Measurements from ENCODE around the gene LAIR1.

LAIR1 gene

GRCh38 chr19:54345938-54346386 is 18.8 kb downstream of the LAIR1 start:
- H3K27ac ChIP-seq (ENCODE audit: low read length): no peak overlapping the region
- H3K9me2 ChIP-seq (replicated peaks; ENCODE audit: insufficient read depth, low read length): no peaks in the 10 kb centered on the region
- H3K4me1 ChIP-seq (ENCODE audit: low read length): peaks cover 13% of the 10 kb centered on the region
- no peak overlapping the region for H2AFZ ChIP-seq (ENCODE audit: low read length)
- peaks cover 2% of the 10 kb centered on the region; the same call in 1 of the 2 replicates for H3F3A ChIP-seq (ENCODE audit: insufficient read depth, low read length)
- no peak for DNase-seq
- no peak overlapping the region for H3K9ac ChIP-seq (ENCODE audit: low read length)
- H4K20me1 ChIP-seq (ENCODE audit: insufficient read depth, low read length): no peaks in the 10 kb centered on the region
- no peaks in the 10 kb centered on the region for H3K79me2 ChIP-seq (ENCODE audit: low read length)
- H3K4me2 ChIP-seq (ENCODE audit: low read depth, low read length): 0 out of 2 replicates have a peak overlapping the region, but pooled peaks have one; percentile 24
- no peaks in the 10 kb centered on the region for H3K36me3 ChIP-seq (replicated peaks; ENCODE audit: insufficient read depth, low read length)
- peaks cover 36% of the 10 kb centered on the region for H3K27me3 ChIP-seq (replicated peaks; ENCODE audit: insufficient read depth, low read length)
- TF ChIP-seq EZH2 (optimal IDR thresholded peaks at IDR 0.05; ENCODE audit: low read depth, low read length) (no peak), EZH2phosphoT487 (IDR thresholded peaks at IDR 0.05; ENCODE audit: low read length) (no peak), CTCF (IDR thresholded peaks at IDR 0.05; ENCODE audit: low read length) (no peak)
- no peak overlapping the region for H3K4me3 ChIP-seq (ENCODE audit: low read length)
- H3K9me3 ChIP-seq (replicated peaks; ENCODE audit: insufficient read depth, low read length): no peaks in the 10 kb centered on the region

GRCh38 chr19:54343868-54344267 is 20.9 kb downstream of the LAIR1 start:
- H3K9me2 ChIP-seq (replicated peaks; ENCODE audit: insufficient read depth, low read length): no peaks in the 10 kb centered on the region
- no peak for DNase-seq
- no peaks in the 10 kb centered on the region for H4K20me1 ChIP-seq (ENCODE audit: insufficient read depth, low read length)
- no peak overlapping the region for H3K9ac ChIP-seq (ENCODE audit: low read length)
- no peak overlapping the region for H3K4me3 ChIP-seq (ENCODE audit: low read length)
- no peak for TF ChIP-seq EZH2 (optimal IDR thresholded peaks at IDR 0.05; ENCODE audit: low read depth, low read length)
- TF ChIP-seq CTCF (IDR thresholded peaks at IDR 0.05; ENCODE audit: low read length): no peak
- no peak for TF ChIP-seq EZH2phosphoT487 (IDR thresholded peaks at IDR 0.05; ENCODE audit: low read length)
- no peak overlapping the region for H3K4me2 ChIP-seq (ENCODE audit: low read depth, low read length)
- H2AFZ ChIP-seq (ENCODE audit: low read length): no peak overlapping the region
- H3K9me3 ChIP-seq (replicated peaks; ENCODE audit: insufficient read depth, low read length): no peaks in the 10 kb centered on the region
- no peaks in the 10 kb centered on the region for H3K79me2 ChIP-seq (ENCODE audit: low read length)
- H3K36me3 ChIP-seq (replicated peaks; ENCODE audit: insufficient read depth, low read length): no peaks in the 10 kb centered on the region
- H3K27me3 ChIP-seq (replicated peaks; ENCODE audit: insufficient read depth, low read length): peaks cover 54% of the 10 kb centered on the region
- H3K4me1 ChIP-seq (ENCODE audit: low read length): peaks cover 6% of the 10 kb centered on the region; the same call in 1 of the 2 replicates
- H3F3A ChIP-seq (ENCODE audit: insufficient read depth, low read length): no peaks in the 10 kb centered on the region
- no peak overlapping the region for H3K27ac ChIP-seq (ENCODE audit: low read length)

- H3F3A ChIP-seq (ENCODE audit: insufficient read depth, low read length): no peaks in the 10 kb centered on the region
- H3K27ac ChIP-seq (ENCODE audit: low read length): no peak overlapping the region
- no peak overlapping the region for H2AFZ ChIP-seq (ENCODE audit: low read length)
- no peaks in the 10 kb centered on the region for H3K9me3 ChIP-seq (replicated peaks; ENCODE audit: insufficient read depth, low read length)
- no peak for DNase-seq
- H3K4me2 ChIP-seq (ENCODE audit: low read depth, low read length): no peak overlapping the region
- H3K79me2 ChIP-seq (ENCODE audit: low read length): no peaks in the 10 kb centered on the region
- peaks cover 6% of the 10 kb centered on the region; the same call in 1 of the 2 replicates for H3K4me1 ChIP-seq (ENCODE audit: low read length)
- no peak overlapping the region for H3K9ac ChIP-seq (ENCODE audit: low read length)
- H3K36me3 ChIP-seq (replicated peaks; ENCODE audit: insufficient read depth, low read length): no peaks in the 10 kb centered on the region
- no peaks in the 10 kb centered on the region for H3K9me2 ChIP-seq (replicated peaks; ENCODE audit: insufficient read depth, low read length)
- no peak overlapping the region for H3K4me3 ChIP-seq (ENCODE audit: low read length)
- TF ChIP-seq CTCF (IDR thresholded peaks at IDR 0.05; ENCODE audit: low read length): no peak
- TF ChIP-seq EZH2 (optimal IDR thresholded peaks at IDR 0.05; ENCODE audit: low read depth, low read length): no peak
- TF ChIP-seq EZH2phosphoT487 (IDR thresholded peaks at IDR 0.05; ENCODE audit: low read length): no peak
- no peaks in the 10 kb centered on the region for H4K20me1 ChIP-seq (ENCODE audit: insufficient read depth, low read length)
- peaks cover 62% of the 10 kb centered on the region for H3K27me3 ChIP-seq (replicated peaks; ENCODE audit: insufficient read depth, low read length)
Observed at GRCh38 chr19:54341295-54341694, 23.4 kb downstream of the LAIR1 start.
